GM15510 (cell line): ENCODE results near the gene GBP7.

Experiments used
- POLR2A ChIP-seq: IDR thresholded peaks from 3 replicates; pipeline ENCODE4 v1.6.1; 2011; ENCODE audit warnings: borderline replicate concordance; ENCODE audit not compliant: insufficient read length; ENCODE audit errors: extremely low read depth

The GBP7 gene

GRCh38 chr1:89146721-89147120 is 29.1 kb downstream of the GBP7 start:
- TF ChIP-seq POLR2A: no peak

GRCh38 chr1:89143484-89143883 is 32.3 kb downstream of the GBP7 start:
- no peak for TF ChIP-seq POLR2A

GRCh38 chr1:89142160-89142559 is 33.6 kb downstream of the GBP7 start:
- no peak for TF ChIP-seq POLR2A

GRCh38 chr1:89133747-89134146 is 42.1 kb downstream of the GBP7 start:
- no peak for TF ChIP-seq POLR2A

- TF ChIP-seq POLR2A: no peak
Observed at GRCh38 chr1:89130716-89131115, 45.1 kb downstream of the GBP7 start.

GRCh38 chr1:89129911-89130310 is 45.9 kb downstream of the GBP7 start:
- TF ChIP-seq POLR2A: no peak

- peak; percentile 21 for TF ChIP-seq POLR2A
Observed at GRCh38 chr1:89125913-89126580, 49.8 kb downstream of the GBP7 start, which contains the start of gene GBP2. Gene GBP2 (minus strand): TSS chr1:89126114. CDS start chr1:89121966, 4,148 bp downstream.

GRCh38 chr1:89125240-89125912 is 50.4 kb downstream of the GBP7 start:
- TF ChIP-seq POLR2A: no peak

GRCh38 chr1:89121641-89122040 is 54.2 kb downstream of the GBP7 start:
- no peak for TF ChIP-seq POLR2A

GRCh38 chr1:89114662-89115061 is 61.1 kb downstream of the GBP7 start:
- no peak for TF ChIP-seq POLR2A

GRCh38 chr1:89112871-89113613 is 62.8 kb downstream of the GBP7 start:
- no peak for TF ChIP-seq POLR2A

- TF ChIP-seq POLR2A: no peak
Observed at GRCh38 chr1:89104687-89105086, 71.1 kb downstream of the GBP7 start.

GRCh38 chr1:89104147-89104546 is 71.7 kb downstream of the GBP7 start:
- TF ChIP-seq POLR2A: no peak

GRCh38 chr1:89102021-89102420 is 73.8 kb downstream of the GBP7 start:
- no peak for TF ChIP-seq POLR2A

GRCh38 chr1:89100412-89100811 is 75.4 kb downstream of the GBP7 start:
- no peak for TF ChIP-seq POLR2A
